Measurements from ENCODE around the gene STK36.

DNA sequence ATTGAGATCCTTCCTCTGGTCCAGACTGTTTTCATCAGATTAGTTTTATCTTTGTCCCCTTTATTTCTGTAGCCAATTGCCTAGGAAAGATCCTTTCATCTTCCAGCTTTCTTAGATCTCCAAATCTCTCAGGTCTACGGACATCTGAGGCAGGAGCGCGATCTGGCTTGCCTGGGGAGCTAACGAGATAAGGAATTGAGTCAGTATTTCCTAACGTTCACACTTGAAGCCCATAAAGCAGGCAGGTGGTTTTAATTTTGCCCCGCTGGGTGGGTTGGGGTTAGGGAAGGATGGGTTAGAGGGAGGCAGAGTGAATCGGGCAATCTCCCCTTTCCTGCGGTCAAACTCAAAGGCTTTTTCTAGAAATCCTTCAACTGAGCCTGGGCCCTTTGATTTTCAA is 38.0 kb downstream of the STK36 start:
- TF ChIP-seq OSR1 (CRISPR knock-in tag; IDR thresholded peaks at IDR 0.05) (no peak), RARB (CRISPR knock-in tag; IDR thresholded peaks at IDR 0.05) (no peak), SNAI2 (CRISPR knock-in tag; IDR thresholded peaks at IDR 0.05) (no peak), ZFP30 (CRISPR knock-in tag; IDR thresholded peaks at IDR 0.05) (no peak), TOX (CRISPR knock-in tag; IDR thresholded peaks at IDR 0.05; ENCODE audit: borderline replicate concordance) (no peak), PPARA (CRISPR knock-in tag; IDR thresholded peaks at IDR 0.05; ENCODE audit: borderline replicate concordance) (no peak), ARNTL (CRISPR knock-in tag; IDR thresholded peaks at IDR 0.05; ENCODE audit: borderline replicate concordance, low read depth) (no peak), TCF4 (CRISPR knock-in tag; IDR thresholded peaks at IDR 0.05; ENCODE audit: borderline replicate concordance) (no peak), ISL1 (CRISPR knock-in tag; IDR thresholded peaks at IDR 0.05) (no peak), ZC3H10 (CRISPR knock-in tag; IDR thresholded peaks at IDR 0.05) (no peak)
- TF ChIP-seq, protein P1, sequence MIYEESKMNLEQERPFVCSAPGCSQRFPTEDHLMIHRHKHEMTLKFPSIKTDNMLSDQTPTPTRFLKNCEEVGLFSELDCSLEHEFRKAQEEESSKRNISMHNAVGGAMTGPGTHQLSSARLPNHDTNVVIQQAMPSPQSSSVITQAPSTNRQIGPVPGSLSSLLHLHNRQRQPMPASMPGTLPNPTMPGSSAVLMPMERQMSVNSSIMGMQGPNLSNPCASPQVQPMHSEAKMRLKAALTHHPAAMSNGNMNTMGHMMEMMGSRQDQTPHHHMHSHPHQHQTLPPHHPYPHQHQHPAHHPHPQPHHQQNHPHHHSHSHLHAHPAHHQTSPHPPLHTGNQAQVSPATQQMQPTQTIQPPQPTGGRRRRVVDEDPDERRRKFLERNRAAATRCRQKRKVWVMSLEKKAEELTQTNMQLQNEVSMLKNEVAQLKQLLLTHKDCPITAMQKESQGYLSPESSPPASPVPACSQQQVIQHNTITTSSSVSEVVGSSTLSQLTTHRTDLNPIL (CRISPR knock-in tag; IDR thresholded peaks at IDR 0.05; ENCODE audit: low read depth) = no peak
